ENCODE measurements around the gene MYL1. TPM values are rescaled to one million over a fixed set of nuclear protein-coding genes. Genes with fewer than 3 reads are reported as not detected.

The MYL1 gene
- not detected for total RNA-seq

GRCh38 chr2:210315015-210315788 lies at the start of gene MYL1:
Gene MYL1, minus strand, starts transcription at chr2:210315174. Its CDS starts 132 bp downstream, at chr2:210315042.

Small RNAs within 50 kb of the gene (small RNA-seq; reads per million reads assigned to genes)
- 0 reads per million in 2 donors for gene RF00019

Other genes starting within 250 kb of the MYL1 start
- 10 to 100 TPM; 15.7 to 27.5 TPM for gene KANSL1L, start 143.8 kb downstream of the MYL1 start, total RNA-seq
- not detected for gene ACADL, start 89.7 kb downstream of the MYL1 start, total RNA-seq
- 10 to 100 TPM; 46.0 to 52.7 TPM for gene LANCL1, start 161.6 kb upstream of the MYL1 start, total RNA-seq
- gene CPS1, start 241.4 kb upstream of the MYL1 start, total RNA-seq: 10 to 100 TPM; 32.0 to 36.6 TPM

All from melanocyte of skin (primary cell).